Midbrain (tissue), 1 donor: ENCODE data around the gene IPP.
A peak's percentile ranks its signal among the peaks of the same experiment; 100 is the strongest.
"Not testable (repeated sequence)": the region's sequence is repeated elsewhere in the genome, so short reads cannot be mapped to it uniquely, and the experiment has no call there.

Experiments used
- DNase-seq: peaks from one replicate; lab custom pipeline; 2025; lab: John Stamatoyannopoulos, UW

The IPP gene

GRCh38 chr1:45750298-45751038 lies at the start of gene IPP:
TSS of gene IPP (minus strand) at chr1:45750653. CDS start at chr1:45746411, 4,242 bp downstream.
- peak; percentile 97 for DNase-seq

GRCh38 chr1:45796946-45797345 lies 46.5 kb upstream of the IPP start:
- no peak for DNase-seq

GRCh38 chr1:45796381-45796780 lies 45.9 kb upstream of the IPP start:
- DNase-seq, result no peak

- DNase-seq, result no peak
Observed at GRCh38 chr1:45793942-45794604, 43.6 kb upstream of the IPP start.

- DNase-seq, result no peak
Observed at GRCh38 chr1:45792744-45793143, 42.3 kb upstream of the IPP start.

- no peak for DNase-seq
Observed at GRCh38 chr1:45789601-45790000, 39.1 kb upstream of the IPP start.

- DNase-seq, result no peak
Observed at GRCh38 chr1:45787905-45788304, 37.5 kb upstream of the IPP start.

GRCh38 chr1:45785583-45785982 lies 35.1 kb upstream of the IPP start:
- DNase-seq, result no peak

GRCh38 chr1:45775794-45776193 lies 25.3 kb upstream of the IPP start:
- no peak for DNase-seq

GRCh38 chr1:45772971-45773370 lies 22.5 kb upstream of the IPP start:
- no peak for DNase-seq

GRCh38 chr1:45769261-45769932 lies 18.9 kb upstream of the IPP start:
- DNase-seq, result no peak

GRCh38 chr1:45767035-45767434 lies 16.6 kb upstream of the IPP start:
- DNase-seq, result no peak

- no peak for DNase-seq
Observed at GRCh38 chr1:45765999-45766792, 15.7 kb upstream of the IPP start.

GRCh38 chr1:45762291-45762690 lies 11.8 kb upstream of the IPP start:
- no peak for DNase-seq

- no peak for DNase-seq
Observed at GRCh38 chr1:45755697-45756096, 5.2 kb upstream of the IPP start.

GRCh38 chr1:45753248-45754037 lies 3.0 kb upstream of the IPP start:
- no peak for DNase-seq

- DNase-seq, result no peak
Observed at GRCh38 chr1:45752441-45753052, 2.1 kb upstream of the IPP start.

GRCh38 chr1:45752014-45752413 lies 1.6 kb upstream of the IPP start:
- no peak for DNase-seq

GRCh38 chr1:45751039-45751838 lies 786 bp upstream of the IPP start:
- not testable (repeated sequence) for DNase-seq

- DNase-seq, result no peak
Observed at GRCh38 chr1:45746922-45747321, 3.5 kb downstream of the IPP start.
